OCI-LY3 (cell line): ENCODE data around the gene H1-8.

ENCODE experiments used
- H2AFZ ChIP-seq: fragments of 200-600, 300-600 bp; shearing (Covaris generic); 2 replicates; pipeline ENCODE4 v1.6.0; 2014; ENCODE audit warnings: antibody characterized with exemption, low read depth, low read length
- H3K27ac ChIP-seq: fragments of 200-600, 300-600 bp; sonication (generic); 2 replicates; pipeline ENCODE4 v1.5.1; 2014; ENCODE audit warnings: mild to moderate bottlenecking, low read length, moderate library complexity, mixed read lengths
- H3K27me3 ChIP-seq: fragments of 200-600, 300-600 bp; sonication (generic); 2 replicates; pipeline ENCODE4 v1.6.1; 2014; ENCODE audit warnings: low read depth, low read length, mixed read lengths
- H3K36me3 ChIP-seq: fragments of 200-600, 300-600 bp; sonication (generic); replicated peaks from 2 replicates; pipeline ENCODE3; 2014; ENCODE audit warnings: low read depth, low read length, mixed read lengths
- H3K4me1 ChIP-seq: fragments of 300-600, 200-600 bp; sonication (generic); 2 replicates; pipeline ENCODE4 v1.6.1; 2014; ENCODE audit warnings: low read length, mixed read lengths
- H3K4me2 ChIP-seq: fragments of 200-600, 300-600 bp; sonication (generic); 2 replicates; pipeline ENCODE4 v1.6.1; 2014; ENCODE audit warnings: low read length, mixed read lengths
- H3K4me3 ChIP-seq: fragments of 300-600, 200-600 bp; sonication (generic); 2 replicates; pipeline ENCODE4 v1.5.1; 2014; ENCODE audit warnings: antibody characterized with exemption, mild to moderate bottlenecking, low read length, moderate library complexity
- H3K79me2 ChIP-seq: fragments of 300-600, 200-600 bp; shearing (Covaris generic); 2 replicates; pipeline ENCODE4 v1.6.1; 2014; ENCODE audit warnings: mild to moderate bottlenecking, low read length, mixed read lengths
- H3K9ac ChIP-seq: fragments of 300-600, 200-600 bp; shearing (Covaris generic); 2 replicates; pipeline ENCODE4 v1.6.0; 2014; ENCODE audit warnings: mild to moderate bottlenecking, low read length, moderate library complexity
- H3K9me3 ChIP-seq: fragments of 200-600, 300-600 bp; shearing (Covaris generic); 2 replicates; pipeline ENCODE4 v1.6.1; 2014; ENCODE audit warnings: low read length, mixed read lengths; ENCODE audit not compliant: insufficient read depth
- H4K20me1 ChIP-seq: fragments of 200-600, 300-600 bp; sonication (generic); 2 replicates; pipeline ENCODE4 v1.6.1; 2016; ENCODE audit warnings: low read length, mixed read lengths; ENCODE audit not compliant: insufficient read depth
- EZH2phosphoT487 ChIP-seq: fragments of 200-600 bp; shearing (Covaris generic); IDR thresholded peaks from 2 replicates; pipeline ENCODE4 v1.6.1; 2018; ENCODE audit warnings: antibody characterized with exemption, mixed run types, low read depth
- TF ChIP-seq, protein P1 (sequence below): fragments of 200-600, 300-600 bp; sonication (generic); IDR thresholded peaks from 2 replicates; pipeline ENCODE4 v1.5.1; 2014; ENCODE audit warnings: antibody characterized with exemption, low read length, low read depth

Gene H1-8

DNA sequence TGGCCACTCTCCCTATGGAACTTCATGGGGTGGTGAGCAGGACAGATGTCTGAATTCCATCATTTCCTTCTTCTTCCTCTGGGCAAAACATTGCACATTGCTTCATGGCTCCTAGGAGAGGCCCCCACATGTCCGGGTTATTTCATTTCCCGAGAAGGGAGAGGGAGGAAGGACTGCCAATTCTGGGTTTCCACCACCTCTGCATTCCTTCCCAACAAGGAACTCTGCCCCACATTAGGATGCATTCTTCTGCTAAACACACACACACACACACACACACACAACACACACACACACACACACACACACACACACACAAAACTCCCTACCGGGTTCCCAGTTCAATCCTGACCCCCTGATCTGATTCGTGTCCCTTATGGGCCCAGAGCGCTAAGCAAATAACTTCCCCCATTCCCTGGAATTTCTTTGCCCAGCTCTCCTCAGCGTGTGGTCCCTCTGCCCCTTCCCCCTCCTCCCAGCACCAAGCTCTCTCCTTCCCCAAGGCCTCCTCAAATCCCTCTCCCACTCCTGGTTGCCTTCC lies 12.7 kb upstream of the H1-8 start:
- no peak overlapping the region for H2AFZ ChIP-seq
- TF ChIP-seq, protein P1, sequence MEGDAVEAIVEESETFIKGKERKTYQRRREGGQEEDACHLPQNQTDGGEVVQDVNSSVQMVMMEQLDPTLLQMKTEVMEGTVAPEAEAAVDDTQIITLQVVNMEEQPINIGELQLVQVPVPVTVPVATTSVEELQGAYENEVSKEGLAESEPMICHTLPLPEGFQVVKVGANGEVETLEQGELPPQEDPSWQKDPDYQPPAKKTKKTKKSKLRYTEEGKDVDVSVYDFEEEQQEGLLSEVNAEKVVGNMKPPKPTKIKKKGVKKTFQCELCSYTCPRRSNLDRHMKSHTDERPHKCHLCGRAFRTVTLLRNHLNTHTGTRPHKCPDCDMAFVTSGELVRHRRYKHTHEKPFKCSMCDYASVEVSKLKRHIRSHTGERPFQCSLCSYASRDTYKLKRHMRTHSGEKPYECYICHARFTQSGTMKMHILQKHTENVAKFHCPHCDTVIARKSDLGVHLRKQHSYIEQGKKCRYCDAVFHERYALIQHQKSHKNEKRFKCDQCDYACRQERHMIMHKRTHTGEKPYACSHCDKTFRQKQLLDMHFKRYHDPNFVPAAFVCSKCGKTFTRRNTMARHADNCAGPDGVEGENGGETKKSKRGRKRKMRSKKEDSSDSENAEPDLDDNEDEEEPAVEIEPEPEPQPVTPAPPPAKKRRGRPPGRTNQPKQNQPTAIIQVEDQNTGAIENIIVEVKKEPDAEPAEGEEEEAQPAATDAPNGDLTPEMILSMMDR = no peak
- TF ChIP-seq EZH2phosphoT487 = no peak
- H3K9ac ChIP-seq = no peak overlapping the region
- H3K4me3 ChIP-seq = no peak overlapping the region
- peaks cover 19% of the 10 kb centered on the region for H3K4me1 ChIP-seq
- H3K4me2 ChIP-seq = no peak overlapping the region
- no peaks in the 10 kb centered on the region for H3K79me2 ChIP-seq
- no peaks in the 10 kb centered on the region for H3K36me3 ChIP-seq
- no peaks in the 10 kb centered on the region for H3K9me3 ChIP-seq
- H4K20me1 ChIP-seq = no peaks in the 10 kb centered on the region
- H3K27me3 ChIP-seq = no peaks in the 10 kb centered on the region
- no peak overlapping the region for H3K27ac ChIP-seq

DNA sequence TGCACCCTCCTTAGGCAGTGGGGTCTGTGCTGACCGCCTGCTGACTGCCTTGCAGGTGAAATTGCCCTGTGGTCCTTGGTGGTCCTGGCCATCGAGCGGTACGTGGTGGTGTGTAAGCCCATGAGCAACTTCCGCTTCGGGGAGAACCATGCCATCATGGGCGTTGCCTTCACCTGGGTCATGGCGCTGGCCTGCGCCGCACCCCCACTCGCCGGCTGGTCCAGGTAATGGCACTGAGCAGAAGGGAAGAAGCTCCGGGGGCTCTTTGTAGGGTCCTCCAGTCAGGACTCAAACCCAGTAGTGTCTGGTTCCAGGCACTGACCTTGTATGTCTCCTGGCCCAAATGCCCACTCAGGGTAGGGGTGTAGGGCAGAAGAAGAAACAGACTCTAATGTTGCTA lies 12.2 kb upstream of the H1-8 start:
- Histone ChIP-seq H3K4me1 (peaks cover 14% of the 10 kb centered on the region), H3K36me3 (no peaks in the 10 kb centered on the region), H3K79me2 (no peaks in the 10 kb centered on the region), H2AFZ (no peak overlapping the region), H4K20me1 (no peaks in the 10 kb centered on the region), H3K27me3 (no peaks in the 10 kb centered on the region), H3K9ac (no peak overlapping the region), H3K4me3 (no peak overlapping the region), H3K9me3 (no peaks in the 10 kb centered on the region), H3K4me2 (no peak overlapping the region), H3K27ac (no peak overlapping the region)
- TF ChIP-seq, protein P1 = no peak
- no peak for TF ChIP-seq EZH2phosphoT487

DNA sequence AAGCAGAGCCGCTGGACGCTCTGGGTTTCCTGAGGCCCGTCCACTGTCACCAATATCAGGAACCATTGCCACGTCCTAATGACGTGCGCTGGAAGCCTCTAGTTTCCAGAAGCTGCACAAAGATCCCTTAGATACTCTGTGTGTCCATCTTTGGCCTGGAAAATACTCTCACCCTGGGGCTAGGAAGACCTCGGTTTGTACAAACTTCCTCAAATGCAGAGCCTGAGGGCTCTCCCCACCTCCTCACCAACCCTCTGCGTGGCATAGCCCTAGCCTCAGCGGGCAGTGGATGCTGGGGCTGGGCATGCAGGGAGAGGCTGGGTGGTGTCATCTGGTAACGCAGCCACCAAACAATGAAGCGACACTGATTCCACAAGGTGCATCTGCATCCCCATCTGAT lies 11.3 kb upstream of the H1-8 start:
- Histone ChIP-seq H4K20me1 (no peaks in the 10 kb centered on the region), H3K27me3 (peaks cover under 1% of the 10 kb centered on the region; the same call in 1 of the 2 replicates), H3K9me3 (no peaks in the 10 kb centered on the region), H3K9ac (no peak overlapping the region), H3K36me3 (no peaks in the 10 kb centered on the region), H2AFZ (no peak overlapping the region), H3K4me3 (no peak overlapping the region), H3K27ac (no peak overlapping the region), H3K4me2 (no peak overlapping the region), H3K4me1 (peaks cover 6% of the 10 kb centered on the region; the same call in 1 of the 2 replicates), H3K79me2 (no peaks in the 10 kb centered on the region)
- TF ChIP-seq, protein P1 = no peak
- no peak for TF ChIP-seq EZH2phosphoT487

DNA sequence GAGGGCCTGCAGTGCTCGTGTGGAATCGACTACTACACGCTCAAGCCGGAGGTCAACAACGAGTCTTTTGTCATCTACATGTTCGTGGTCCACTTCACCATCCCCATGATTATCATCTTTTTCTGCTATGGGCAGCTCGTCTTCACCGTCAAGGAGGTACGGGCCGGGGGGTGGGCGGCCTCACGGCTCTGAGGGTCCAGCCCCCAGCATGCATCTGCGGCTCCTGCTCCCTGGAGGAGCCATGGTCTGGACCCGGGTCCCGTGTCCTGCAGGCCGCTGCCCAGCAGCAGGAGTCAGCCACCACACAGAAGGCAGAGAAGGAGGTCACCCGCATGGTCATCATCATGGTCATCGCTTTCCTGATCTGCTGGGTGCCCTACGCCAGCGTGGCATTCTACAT lies 10.7 kb upstream of the H1-8 start:
- no peak overlapping the region for H3K27ac ChIP-seq
- no peaks in the 10 kb centered on the region for H3K9me3 ChIP-seq
- no peak overlapping the region for H3K9ac ChIP-seq

More for the DNA sequence above, 10.7 kb upstream of the H1-8 start:
- no peak overlapping the region for H3K4me2 ChIP-seq
- H2AFZ ChIP-seq = no peak overlapping the region
- H3K4me1 ChIP-seq = peaks cover under 1% of the 10 kb centered on the region; the same call in 1 of the 2 replicates
- H3K36me3 ChIP-seq = no peaks in the 10 kb centered on the region
- H4K20me1 ChIP-seq = no peaks in the 10 kb centered on the region
- no peaks in the 10 kb centered on the region for H3K79me2 ChIP-seq
- no peak for TF ChIP-seq EZH2phosphoT487
- TF ChIP-seq, protein P1 = no peak
- no peak overlapping the region for H3K4me3 ChIP-seq
- H3K27me3 ChIP-seq = peaks cover 4% of the 10 kb centered on the region; the same call in 1 of the 2 replicates
